Ishikawa (cell line): ENCODE data around the gene TPK1.

Experiments used
- CREB1 ChIP-seq: IDR thresholded peaks from 2 replicates; pipeline ENCODE4 v1.6.1; 2012; ENCODE audit warnings: low read depth
- EGR1 ChIP-seq: IDR thresholded peaks from 2 replicates; pipeline ENCODE4 v1.6.1; 2012
- TF ChIP-seq, protein P1 (sequence below): IDR thresholded peaks from 2 replicates; pipeline ENCODE4 v1.6.1; 2012; ENCODE audit warnings: low read depth, mild to moderate bottlenecking
- TF ChIP-seq, protein P2 (sequence below): IDR thresholded peaks from 2 replicates; pipeline ENCODE4 v1.6.1; 2012

DNA sequence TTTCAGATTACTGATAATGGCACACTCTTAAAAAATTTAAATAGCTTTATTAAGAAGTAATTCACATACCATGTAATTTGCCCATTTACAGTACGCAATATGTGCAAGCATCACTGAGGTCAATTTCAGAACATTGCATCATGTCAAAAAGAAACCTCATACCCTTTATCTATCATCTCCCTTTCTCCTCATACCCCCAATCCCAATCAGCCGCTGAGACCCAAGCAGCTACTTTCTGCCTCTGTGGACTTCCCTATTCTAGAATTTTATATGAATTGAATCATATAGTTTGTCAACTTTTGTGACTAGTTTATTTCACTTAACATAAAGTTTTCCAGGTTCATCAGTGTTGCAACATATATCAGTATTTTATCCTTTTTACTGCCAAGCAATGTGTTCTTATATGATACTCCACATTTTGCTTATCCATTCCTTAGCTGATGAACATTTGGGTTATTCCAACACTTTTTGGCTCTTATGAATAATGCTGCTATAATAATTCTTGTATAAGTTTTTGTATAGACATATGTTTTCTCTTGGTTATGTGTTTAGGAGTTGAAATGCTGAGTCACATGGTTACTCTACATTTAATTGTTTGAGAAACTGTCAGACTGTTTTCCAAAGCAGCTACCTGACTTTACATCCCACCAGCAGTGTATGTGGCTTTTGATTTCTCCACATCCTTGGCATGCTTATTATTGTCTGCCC is 26.9 kb upstream of the TPK1 start:
- TF ChIP-seq, protein P1, sequence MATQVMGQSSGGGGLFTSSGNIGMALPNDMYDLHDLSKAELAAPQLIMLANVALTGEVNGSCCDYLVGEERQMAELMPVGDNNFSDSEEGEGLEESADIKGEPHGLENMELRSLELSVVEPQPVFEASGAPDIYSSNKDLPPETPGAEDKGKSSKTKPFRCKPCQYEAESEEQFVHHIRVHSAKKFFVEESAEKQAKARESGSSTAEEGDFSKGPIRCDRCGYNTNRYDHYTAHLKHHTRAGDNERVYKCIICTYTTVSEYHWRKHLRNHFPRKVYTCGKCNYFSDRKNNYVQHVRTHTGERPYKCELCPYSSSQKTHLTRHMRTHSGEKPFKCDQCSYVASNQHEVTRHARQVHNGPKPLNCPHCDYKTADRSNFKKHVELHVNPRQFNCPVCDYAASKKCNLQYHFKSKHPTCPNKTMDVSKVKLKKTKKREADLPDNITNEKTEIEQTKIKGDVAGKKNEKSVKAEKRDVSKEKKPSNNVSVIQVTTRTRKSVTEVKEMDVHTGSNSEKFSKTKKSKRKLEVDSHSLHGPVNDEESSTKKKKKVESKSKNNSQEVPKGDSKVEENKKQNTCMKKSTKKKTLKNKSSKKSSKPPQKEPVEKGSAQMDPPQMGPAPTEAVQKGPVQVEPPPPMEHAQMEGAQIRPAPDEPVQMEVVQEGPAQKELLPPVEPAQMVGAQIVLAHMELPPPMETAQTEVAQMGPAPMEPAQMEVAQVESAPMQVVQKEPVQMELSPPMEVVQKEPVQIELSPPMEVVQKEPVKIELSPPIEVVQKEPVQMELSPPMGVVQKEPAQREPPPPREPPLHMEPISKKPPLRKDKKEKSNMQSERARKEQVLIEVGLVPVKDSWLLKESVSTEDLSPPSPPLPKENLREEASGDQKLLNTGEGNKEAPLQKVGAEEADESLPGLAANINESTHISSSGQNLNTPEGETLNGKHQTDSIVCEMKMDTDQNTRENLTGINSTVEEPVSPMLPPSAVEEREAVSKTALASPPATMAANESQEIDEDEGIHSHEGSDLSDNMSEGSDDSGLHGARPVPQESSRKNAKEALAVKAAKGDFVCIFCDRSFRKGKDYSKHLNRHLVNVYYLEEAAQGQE = no peak
- TF ChIP-seq, protein P2, sequence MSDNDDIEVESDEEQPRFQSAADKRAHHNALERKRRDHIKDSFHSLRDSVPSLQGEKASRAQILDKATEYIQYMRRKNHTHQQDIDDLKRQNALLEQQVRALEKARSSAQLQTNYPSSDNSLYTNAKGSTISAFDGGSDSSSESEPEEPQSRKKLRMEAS = no peak
- TF ChIP-seq EGR1 (no peak), CREB1 (no peak)
